SK-N-DZ (cell line): ENCODE results near the gene ALDH1A3.

Source experiments
- DNase-seq: peaks from one replicate; pipeline ENCODE4 v3.0.0-alpha.2; 2015; ENCODE audit warnings: low spot score
- small RNA-seq, 2 experiments: library from RNA; depleted of rRNA; stranded (forward); fragments of <200 nt; gene quantifications; one replicate each; pipeline ENCODE3, GENCODE V24; 2014

Gene ALDH1A3

GRCh38 chr15:100949691-100950090 lies 70.1 kb downstream of the ALDH1A3 start:
- no peak for DNase-seq

- DNase-seq = no peak
Observed at GRCh38 chr15:100951965-100952364, 72.3 kb downstream of the ALDH1A3 start.

GRCh38 chr15:100952566-100952965 lies 72.9 kb downstream of the ALDH1A3 start:
- no peak for DNase-seq

GRCh38 chr15:100958326-100959065 lies 78.9 kb downstream of the ALDH1A3 start:
- no peak for DNase-seq

GRCh38 chr15:100959066-100960050 lies 79.7 kb downstream of the ALDH1A3 start:
- DNase-seq = no peak

Small RNA genes lying within 50 kb of the gene (small RNA-seq; reads per million reads assigned to genes)
- 0 reads per million in 2 experiments for gene AC015712.3
